IMR-90 (cell line): Measurements from ENCODE around the gene MAN1C1. TPM values are rescaled to one million over a fixed set of nuclear protein-coding genes. Genes with fewer than 3 reads are reported as not detected.

Experiments used
- ATAC-seq: fragments of 200-7000 bp; cut with Tn5 transposase; 2 replicates; pipeline ENCODE4 v1.9.1; 2020; ENCODE audit warnings: low read depth, mild to moderate bottlenecking, moderate library complexity
- BruUV-seq: library from RNA; stranded (reverse); fragments of 400-500 nt; replicated peaks from 2 replicates; lab custom pipeline; 2021; lab: Mats Ljungman, UMichigan
- CTCF ChIA-PET: fragments of 300-600 bp; formaldehyde crosslinking; extraction: SDS; loops from one replicate; lab custom pipeline; 2021; ENCODE audit warnings: antibody characterized with exemption; lab: Yijun Ruan, JAX
- POLR2A ChIA-PET: fragments of 300-600 bp; sonication (Branson Sonifier 250); formaldehyde crosslinking; loops from one replicate; lab custom pipeline; 2022; ENCODE audit warnings: antibody characterized with exemption; ENCODE audit not compliant: unreplicated experiment; lab: Charles Lee
- DNase-seq: peaks from one replicate; pipeline ENCODE4 v3.0.0; 2013
- H2AFZ ChIP-seq: replicated peaks from 2 replicates; pipeline ENCODE3; 2013; ENCODE audit warnings: low read length, mild to moderate bottlenecking; ENCODE audit not compliant: poor library complexity
- H2AK5ac ChIP-seq: 2 replicates; pipeline ENCODE4 v1.6.1; 2013; ENCODE audit warnings: low read depth, low read length, inconsistent platforms
- H2AK9ac ChIP-seq: replicated peaks from 2 replicates; pipeline ENCODE3; 2013; ENCODE audit warnings: mild to moderate bottlenecking, low read depth, low read length, moderate library complexity; ENCODE audit not compliant: poor library complexity
- H2BK120ac ChIP-seq: 2 replicates; pipeline ENCODE4 v1.6.1; 2013; ENCODE audit warnings: low read depth, low read length, inconsistent platforms
- H2BK15ac ChIP-seq: 3 replicates; pipeline ENCODE4 v1.6.1; 2013; ENCODE audit warnings: low read depth, low read length, inconsistent platforms
- H2BK20ac ChIP-seq: 2 replicates; pipeline ENCODE4 v1.6.1; 2013; ENCODE audit warnings: low read depth, mild to moderate bottlenecking, inconsistent platforms, low read length, moderate library complexity
- H2BK5ac ChIP-seq: 2 replicates; pipeline ENCODE4 v1.6.1; 2013; ENCODE audit warnings: mild to moderate bottlenecking, low read depth, low read length, inconsistent platforms; ENCODE audit not compliant: poor library complexity, severe bottlenecking
- H3K14ac ChIP-seq: replicated peaks from 2 replicates; pipeline ENCODE4 v1.6.1; 2013; ENCODE audit warnings: low read depth, low read length, inconsistent platforms
- H3K18ac ChIP-seq: 2 replicates; pipeline ENCODE4 v1.6.1; 2013; ENCODE audit warnings: low read depth, low read length, control low read depth
- H3K23ac ChIP-seq: 2 replicates; pipeline ENCODE4 v1.6.1; 2013; ENCODE audit warnings: low read depth, low read length, inconsistent platforms
- H3K27ac ChIP-seq: 2 replicates; pipeline ENCODE4 v1.5.1; 2013; ENCODE audit warnings: mild to moderate bottlenecking, control low read depth, low read length; ENCODE audit not compliant: insufficient read depth
- H3K27me3 ChIP-seq: 2 replicates; pipeline ENCODE4 v1.6.1; 2013; ENCODE audit warnings: low read length; ENCODE audit not compliant: control insufficient read depth, insufficient read depth
- H3K36me3 ChIP-seq: 2 replicates; pipeline ENCODE4 v1.6.1; 2013; ENCODE audit warnings: low read length, mixed read lengths; ENCODE audit not compliant: control insufficient read depth, insufficient read depth
- H3K4ac ChIP-seq: 2 replicates; pipeline ENCODE4 v1.6.1; 2013; ENCODE audit warnings: low read depth, low read length, inconsistent platforms
- H3K4me1 ChIP-seq: 2 replicates; pipeline ENCODE4 v1.6.1; 2013; ENCODE audit warnings: low read length, mixed read lengths; ENCODE audit not compliant: control insufficient read depth, insufficient read depth
- H3K4me2 ChIP-seq: 2 replicates; pipeline ENCODE4 v1.6.1; 2013; ENCODE audit warnings: low read depth, mild to moderate bottlenecking, control low read depth, low read length, moderate library complexity
- H3K4me3 ChIP-seq: 2 replicates; pipeline ENCODE4 v1.5.1; 2013; ENCODE audit warnings: low read depth, mild to moderate bottlenecking, control low read depth, low read length, moderate library complexity; ENCODE audit not compliant: insufficient read depth
- H3K56ac ChIP-seq: 2 replicates; pipeline ENCODE4 v1.6.1; 2013; ENCODE audit warnings: low read length, inconsistent platforms; ENCODE audit not compliant: insufficient read depth; ENCODE audit errors: extremely low read depth
- H3K79me1 ChIP-seq, 2 experiments: 2 replicates each; pipeline ENCODE4 v1.6.1; 2013; ENCODE audit warnings: low read length in 2 of 2, inconsistent platforms in 1 of 2, low read depth in 1 of 2
- H3K9ac ChIP-seq: 2 replicates; pipeline ENCODE4 v1.6.1; 2013; ENCODE audit warnings: low read depth, low read length, control low read depth
- H3K9me1 ChIP-seq: 2 replicates; pipeline ENCODE4 v1.6.1; 2013; ENCODE audit warnings: low read length, inconsistent platforms; ENCODE audit not compliant: insufficient read depth
- H3K9me3 ChIP-seq: 2 replicates; pipeline ENCODE4 v1.6.1; 2013; ENCODE audit warnings: low read length; ENCODE audit not compliant: control insufficient read depth, insufficient read depth
- H4K20me1 ChIP-seq: 2 replicates; pipeline ENCODE4 v1.6.1; 2013; ENCODE audit warnings: low read length, inconsistent platforms; ENCODE audit not compliant: insufficient read depth
- H4K5ac ChIP-seq: 2 replicates; pipeline ENCODE4 v1.6.1; 2013; ENCODE audit warnings: mild to moderate bottlenecking, low read depth, low read length, control low read depth
- H4K8ac ChIP-seq, 2 experiments: 2 replicates each; pipeline ENCODE4 v1.6.1; 2013; ENCODE audit warnings: low read depth in 2 of 2, low read length in 2 of 2, control low read depth in 1 of 2, inconsistent platforms in 1 of 2
- H4K91ac ChIP-seq: 2 replicates; pipeline ENCODE4 v1.6.1; 2013; ENCODE audit warnings: low read depth, low read length, inconsistent platforms; ENCODE audit not compliant: insufficient read depth
- BHLHE40 ChIP-seq: fragments of 150-350 bp; IDR thresholded peaks from 2 replicates; pipeline ENCODE4 v1.6.1; 2016; ENCODE audit warnings: mild to moderate bottlenecking, low read depth, low read length
- CEBPB ChIP-seq: IDR thresholded peaks from 2 replicates; pipeline ENCODE4 v1.6.1; 2012; ENCODE audit warnings: low read depth, low read length, improper control_type of control experiment
- CHD1 ChIP-seq: IDR thresholded peaks from 2 replicates; pipeline ENCODE4 v1.6.1; 2012; ENCODE audit warnings: low read depth, low read length, improper control_type of control experiment
- ELK1 ChIP-seq: fragments of 150-350 bp; IDR thresholded peaks from 2 replicates; pipeline ENCODE4 v1.6.1; 2016; ENCODE audit warnings: low read depth, mild to moderate bottlenecking, low read length, moderate library complexity, borderline replicate concordance
- MXI1 ChIP-seq: IDR thresholded peaks from 2 replicates; pipeline ENCODE4 v1.6.1; 2012; ENCODE audit warnings: low read depth, mild to moderate bottlenecking, low read length, moderate library complexity, borderline replicate concordance
- POLR2A ChIP-seq: IDR thresholded peaks from 2 replicates; pipeline ENCODE4 v1.6.1; 2012; ENCODE audit warnings: mild to moderate bottlenecking, low read depth, low read length
- RAD21 ChIP-seq: IDR thresholded peaks from 2 replicates; pipeline ENCODE4 v1.6.1; 2012; ENCODE audit warnings: low read length, improper control_type of control experiment
- SMC3 ChIP-seq: fragments of 150-350 bp; IDR thresholded peaks from 2 replicates; pipeline ENCODE4 v1.6.1; 2016; ENCODE audit warnings: low read depth, mild to moderate bottlenecking, antibody characterized with exemption, low read length, moderate library complexity
- WGBS, 2 experiments: methylation state at CpG; one replicate each; pipeline versions ENCODE4 v1.1.5 to v1.1.7; 2013; ENCODE audit warnings: missing lambda C conversion rate in 2 of 2; ENCODE audit not compliant: insufficient read length in 1 of 2; ENCODE audit errors: extremely low coverage in 2 of 2; 5-methylcytosine and 5-hydroxymethylcytosine counted together
- dilution Hi-C: fragments of 300-500 bp; cut with HindIII; formaldehyde crosslinking; loops from one replicate; pipeline ENCODE4 v1.14.3; 2018; ENCODE audit warnings: low sequenced_read_pairs; ENCODE audit not compliant: unreplicated experiment
- in situ Hi-C: fragments of 300-500 bp; cut with MboI; formaldehyde crosslinking; loops from 3 replicates; pipeline ENCODE4 v1.14.3; 2019; ENCODE audit warnings: low sequenced_read_pairs, inconsistent platforms, mixed read lengths
- intact Hi-C: fragments of 100-400 bp; cut with micrococcal nuclease; formaldehyde crosslinking; loops from 2 replicates; pipeline ENCODE4 v1.10.0; 2022
- polyA plus RNA-seq, 3 experiments: library from polyadenylated mRNA; depleted of rRNA; stranded (reverse); fragments of >200 nt; gene quantifications; 2 replicates each; pipeline ENCODE4 v1.2.3, GENCODE V29; 2012; ENCODE audit warnings: low replicate concordance in 1 of 3
- total RNA-seq: library from RNA; depleted of rRNA; stranded (reverse); fragments of >200 nt; gene quantifications from 2 replicates; pipeline ENCODE4 v1.2.3, GENCODE V29; 2012

MAN1C1 gene
- total and polyA plus RNA-seq, 2 of the 4 experiments (the other 2 are of a cell fraction) = 3.2 to 11.3 TPM

GRCh38 chr1:25682059-25682601 is 65.5 kb downstream of the MAN1C1 start:
- POLR2A ChIA-PET = no interaction called here

More at GRCh38 chr1:25682059-25682601, 65.5 kb downstream of the MAN1C1 start:
- H3K27me3 ChIP-seq = no peaks in the 10 kb centered on the region
- peaks cover 5% of the 10 kb centered on the region for H3K4me1 ChIP-seq
- no peak overlapping the region for H2BK15ac ChIP-seq
- H3K36me3 ChIP-seq = peaks cover 6% of the 10 kb centered on the region; the same call in 1 of the 2 replicates
- no peak overlapping the region for H2AFZ ChIP-seq
- BruUV-seq = no TSS peak
- H3K79me1 ChIP-seq = no peaks in the 10 kb centered on the region; a peak in 1 of 4 replicates
- H2AK5ac ChIP-seq = peak overlapping the region; percentile 65
- H2AK9ac ChIP-seq = no peak overlapping the region
- no peak overlapping the region for H3K56ac ChIP-seq
- H3K9me1 ChIP-seq = peaks cover 7% of the 10 kb centered on the region
- no peak for TF ChIP-seq CHD1
- TF ChIP-seq BHLHE40 = no peak
- TF ChIP-seq POLR2A = no peak
- no peak for TF ChIP-seq RAD21
- no peak for TF ChIP-seq SMC3
- no peak for TF ChIP-seq ELK1
- no peak for TF ChIP-seq CEBPB
- TF ChIP-seq MXI1 = no peak
- intact Hi-C loops (no loop called here), in situ Hi-C loops (no loop called here), dilution Hi-C loops (no loop called here)
- H3K27ac ChIP-seq = no peak overlapping the region
- 80% methylated on average over 1 of the region's 6 CpGs; no CpG with 5 or more reads in 1 of the 2 experiments for WGBS, 2 experiments
- DNase-seq (no peak), ATAC-seq (no peak)
- no peak overlapping the region for H4K91ac ChIP-seq
- H3K9me3 ChIP-seq = no peaks in the 10 kb centered on the region
- no peak overlapping the region for H2BK20ac ChIP-seq
- H3K23ac ChIP-seq = no peak overlapping the region; the same call in 1 of the 2 replicates
- no peak overlapping the region for H3K14ac ChIP-seq
- H3K18ac ChIP-seq = no peak overlapping the region
- H3K9ac ChIP-seq = no peak overlapping the region
- CTCF ChIA-PET = interaction anchor here (0.7 kb wide), 1 partner anchor 11 kb away, joined by 3 read pairs; no protein-coding TSS in a partner anchor
- no peak overlapping the region for H4K5ac ChIP-seq
- no peak overlapping the region for H2BK5ac ChIP-seq
- no peak overlapping the region for H2BK120ac ChIP-seq
- no peaks in the 10 kb centered on the region; the same call in 1 of the 2 replicates for H4K20me1 ChIP-seq
- no peak overlapping the region for H3K4ac ChIP-seq
- H3K4me2 ChIP-seq = no peak overlapping the region
- H4K8ac ChIP-seq = no peak overlapping the region
- no peak overlapping the region for H3K4me3 ChIP-seq
